C1 segment of cervical spinal cord (tissue), 14 donors: ENCODE results near the gene KIF6.

Experiments
- DNase-seq, 14 donors: peaks; one replicate each; lab custom pipeline; 2025; lab: John Stamatoyannopoulos, UW

Gene KIF6

DNA sequence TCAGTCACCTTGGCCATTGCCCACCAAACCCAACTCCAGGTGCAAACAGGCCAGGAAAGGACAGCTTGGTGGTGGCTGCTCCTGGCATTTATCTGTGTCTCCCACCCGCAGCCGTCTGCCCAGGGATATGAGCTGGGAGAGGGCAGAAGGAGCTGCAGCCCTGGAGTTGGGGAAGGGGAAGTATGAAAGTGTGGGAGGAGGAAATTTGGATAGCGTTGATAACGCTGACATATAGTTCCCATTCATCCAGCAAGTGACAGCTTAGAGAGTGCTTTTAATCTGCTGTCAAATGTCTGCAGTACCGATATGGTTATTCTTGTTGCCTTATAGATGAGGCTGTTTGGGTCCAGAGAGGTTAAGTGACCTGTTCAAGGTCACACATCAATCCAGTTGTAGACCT, 403.4 kb downstream of the KIF6 start:
- no peak for DNase-seq

DNA sequence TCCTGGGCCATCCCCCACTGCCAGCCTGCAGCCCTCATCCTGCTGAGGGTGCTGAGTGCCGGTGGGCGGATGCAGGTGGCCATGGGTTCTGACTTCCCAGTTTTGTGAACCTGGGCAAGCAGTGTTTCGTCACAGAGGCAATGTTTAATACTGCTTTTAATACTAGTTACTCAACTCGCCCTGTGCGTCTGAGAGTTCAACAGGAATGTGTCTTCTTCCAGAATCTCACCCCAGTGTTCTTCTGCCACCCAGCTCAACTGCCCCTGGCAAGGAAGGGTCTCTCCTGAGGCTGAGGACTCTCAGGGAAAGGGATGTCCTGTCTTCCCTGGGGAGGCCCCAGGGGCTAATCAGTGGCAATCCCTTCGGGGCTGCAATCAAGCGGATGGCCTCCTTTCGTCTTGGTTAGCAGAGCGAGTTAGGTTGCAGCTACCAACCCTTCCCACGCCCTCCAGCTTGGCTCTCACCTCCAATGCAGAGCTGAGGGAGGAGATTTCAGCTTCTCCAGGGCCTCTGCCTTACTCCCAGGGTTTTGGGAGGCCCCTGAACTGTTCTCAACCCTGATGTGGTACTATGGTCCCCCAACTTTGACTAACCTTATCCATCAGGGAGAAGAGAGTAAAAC, 404.7 kb downstream of the KIF6 start:
- no peak for DNase-seq

DNA sequence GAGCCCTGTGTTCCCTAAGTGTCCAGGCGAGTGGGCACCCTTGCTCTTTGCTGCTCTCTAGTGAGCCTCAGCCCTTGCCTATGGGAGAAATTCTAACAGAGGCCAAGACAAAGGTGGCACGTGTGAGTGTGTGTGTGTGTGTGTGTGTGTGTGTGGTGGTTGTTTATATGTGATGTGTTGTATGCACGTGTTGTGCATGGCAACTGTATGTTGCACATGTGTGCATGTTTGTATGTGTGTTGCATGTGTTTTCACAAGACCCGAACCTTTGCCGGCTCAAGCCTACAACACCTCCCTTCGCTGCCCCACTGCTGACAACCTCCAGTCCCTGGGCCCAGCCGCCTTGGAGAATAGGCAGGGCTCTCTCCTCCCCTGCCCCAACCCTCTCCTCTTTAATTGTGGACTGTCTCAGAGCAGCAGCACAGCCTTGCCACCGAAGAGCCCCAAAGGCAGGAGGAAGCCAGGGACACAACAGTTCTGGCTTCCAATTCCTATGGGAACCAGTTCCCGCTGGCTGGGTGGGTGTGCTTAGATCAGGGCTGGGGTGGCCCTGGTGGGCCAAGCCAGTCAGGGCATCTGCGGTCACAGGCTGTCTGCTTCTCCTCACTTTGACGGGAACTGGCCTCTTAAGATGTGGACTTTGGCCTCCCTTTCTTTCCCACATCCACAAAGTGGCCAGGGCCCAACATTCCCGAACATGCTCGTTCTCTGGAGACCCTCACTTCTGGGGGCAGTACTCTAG, 405.4 kb downstream of the KIF6 start:
- no peak for DNase-seq

DNA sequence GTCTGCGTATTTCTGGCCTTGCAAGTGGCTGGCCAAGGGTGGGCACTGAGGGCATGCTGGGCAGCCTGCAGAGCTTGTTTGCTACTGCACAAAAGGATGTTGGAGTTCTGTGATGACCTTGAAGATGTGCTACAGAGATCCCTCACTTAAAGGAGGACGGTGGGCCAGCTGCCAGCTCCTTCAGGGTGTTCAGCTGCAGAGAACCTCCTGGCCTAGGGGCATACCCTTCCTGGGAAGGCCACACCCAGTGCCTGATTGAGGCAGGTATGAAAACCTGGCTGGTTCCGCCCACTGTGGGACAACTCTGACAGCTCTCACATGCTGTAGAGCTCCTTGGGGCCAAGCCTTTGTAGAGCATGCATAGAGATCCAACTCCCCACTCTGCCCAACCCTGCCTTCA, 408.0 kb downstream of the KIF6 start:
- DNase-seq = no peak

DNA sequence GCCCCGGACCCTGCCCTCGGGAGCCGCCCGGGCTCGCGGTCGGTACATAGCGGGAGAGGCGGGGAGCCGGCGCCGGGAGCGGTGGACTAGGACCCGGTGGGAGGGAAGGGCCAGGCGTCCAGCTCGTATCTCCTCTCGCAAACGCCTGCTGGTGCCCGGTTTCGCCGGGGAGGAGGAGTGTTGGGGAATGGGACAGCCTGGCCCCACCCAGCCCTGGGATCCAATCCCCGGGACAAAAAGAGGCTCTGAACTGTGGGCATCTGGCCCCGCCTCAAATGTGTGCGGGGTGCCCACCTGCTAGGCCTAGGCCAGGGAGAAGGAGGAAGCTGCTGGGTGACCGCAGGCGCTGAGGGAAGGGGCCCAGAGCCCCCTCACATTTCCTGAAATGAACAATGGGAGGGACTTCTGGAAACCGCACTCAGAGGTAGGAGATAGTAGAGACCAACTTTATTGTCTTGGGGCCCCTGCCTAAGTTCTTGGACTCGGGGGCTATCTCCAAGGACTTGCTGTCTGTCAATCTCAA, 410.9 kb downstream of the KIF6 start, which contains the start of gene KCNK17:
Gene KCNK17, minus strand, starts transcription at position 147 of the 523 bp plus-strand sequence. Its CDS starts 99 bp downstream, at position 48.
- no peak for DNase-seq

DNA sequence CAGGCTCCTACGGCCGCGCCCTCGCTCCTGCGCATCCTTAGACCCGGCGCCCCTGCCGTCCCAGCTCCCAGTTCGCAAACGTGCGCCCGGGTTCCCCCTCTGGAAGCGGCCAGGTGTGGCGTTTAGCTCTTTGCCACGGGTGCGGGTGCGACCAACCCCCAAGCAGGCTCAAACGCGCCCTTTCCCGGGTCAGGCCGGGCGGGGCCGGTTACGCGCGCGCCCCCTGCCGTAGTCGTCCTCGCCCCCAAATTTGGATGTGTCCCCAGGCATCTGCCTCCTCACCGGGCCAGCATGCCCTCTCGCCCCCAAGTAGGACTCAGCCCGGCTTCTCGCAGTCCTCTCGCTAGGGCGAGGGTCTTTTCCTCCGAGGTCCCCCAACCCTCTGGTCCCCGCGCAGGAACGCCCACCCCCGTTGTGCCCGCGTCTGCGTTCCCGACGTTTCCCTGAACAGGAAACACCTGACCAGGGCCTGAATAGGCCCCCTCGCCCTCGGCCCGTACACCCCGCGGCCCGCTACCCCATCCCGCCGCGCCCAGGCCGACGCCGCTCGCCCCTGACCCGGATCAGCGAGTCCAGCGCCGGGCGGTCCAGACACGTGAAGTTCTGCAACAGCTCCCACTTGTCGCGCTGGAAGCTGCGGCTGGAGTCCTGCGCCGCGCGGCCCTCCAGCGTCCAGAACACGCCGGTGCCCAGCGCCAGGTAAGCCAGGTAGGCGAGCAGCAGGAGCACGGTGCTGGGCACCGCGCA, 411.5 kb downstream of the KIF6 start:
- no peak for DNase-seq

DNA sequence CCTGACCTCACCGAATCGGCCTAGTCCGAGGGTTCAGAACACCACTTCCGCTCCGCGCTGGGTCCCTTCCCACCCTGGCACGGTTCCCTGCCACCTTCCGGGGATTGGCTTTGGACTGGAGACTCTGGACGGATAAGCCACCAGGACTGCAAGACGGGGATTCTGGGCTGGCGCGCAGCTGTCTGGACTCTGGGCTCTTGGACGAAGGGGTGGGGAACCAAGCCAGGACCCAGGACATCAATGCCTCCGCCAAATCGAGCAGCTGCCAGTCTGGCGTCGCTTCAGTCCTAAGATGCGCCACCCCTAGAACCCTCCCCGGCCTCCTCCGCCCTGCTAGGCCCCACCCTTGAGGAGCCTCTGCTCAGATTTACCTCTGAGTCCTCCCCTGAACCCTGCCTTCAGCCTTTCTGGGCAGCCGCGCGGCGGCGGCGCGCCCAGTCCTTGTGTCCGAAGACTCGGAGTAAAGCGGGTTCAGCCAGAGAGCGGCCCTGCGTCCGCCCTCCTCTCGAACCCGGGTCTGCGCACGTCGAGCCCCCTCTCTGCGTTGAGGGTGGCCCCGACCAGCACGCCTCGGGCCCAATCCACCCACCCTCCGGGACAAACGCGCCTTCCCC, 412.2 kb downstream of the KIF6 start:
- DNase-seq = no peak

DNA sequence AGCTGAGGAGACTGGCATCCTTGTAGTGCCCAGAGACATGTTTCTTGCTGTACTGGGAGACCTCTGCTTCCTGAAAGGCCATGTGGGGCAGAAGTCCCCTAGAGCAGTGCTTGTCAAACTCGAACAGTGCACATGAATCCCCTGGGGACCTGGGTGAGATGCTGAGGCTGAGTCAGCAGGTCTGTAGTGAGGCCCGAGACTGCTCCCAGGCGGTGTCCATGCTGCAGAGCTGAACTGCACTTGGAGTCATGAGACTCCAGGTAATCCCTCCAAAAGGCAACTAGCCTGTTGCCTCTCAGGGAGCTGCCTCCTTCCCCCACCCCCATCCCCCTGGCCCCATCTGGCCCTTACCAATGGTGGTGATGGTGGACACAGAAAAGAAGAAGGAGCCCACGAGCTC, 414.7 kb downstream of the KIF6 start:
- DNase-seq = no peak

DNA sequence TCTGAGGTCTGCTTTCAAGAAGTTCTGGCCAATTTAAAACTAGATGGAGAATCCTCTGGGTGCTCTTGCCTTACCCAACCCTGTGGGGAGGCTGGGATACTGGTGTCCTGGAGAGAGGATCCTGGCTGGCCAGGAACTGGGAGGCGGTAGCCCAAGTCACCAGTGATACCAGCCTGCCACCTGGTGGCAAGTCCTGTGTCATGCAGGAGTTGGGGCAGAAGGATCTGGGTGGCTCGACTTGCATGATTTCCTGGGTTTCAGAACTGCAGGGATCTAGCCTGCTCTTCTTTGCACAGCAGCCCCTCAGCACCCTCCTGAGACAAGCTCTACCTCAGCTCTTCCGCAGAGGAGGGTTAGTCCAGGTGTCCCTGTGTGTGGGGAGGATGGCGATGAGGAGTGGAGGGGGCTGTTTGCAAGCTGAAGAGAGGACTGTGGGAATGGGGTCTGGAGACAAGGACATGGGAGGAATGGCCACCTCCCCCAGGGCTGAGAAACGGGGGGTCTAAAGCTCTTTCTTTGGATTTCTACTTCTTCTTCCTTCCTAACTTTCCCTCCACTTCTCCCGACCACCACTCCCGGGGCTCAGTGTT, 415.2 kb downstream of the KIF6 start:
- DNase-seq = peak in 11 of 14 donors; percentile 10 to 62 (median 32)

DNA sequence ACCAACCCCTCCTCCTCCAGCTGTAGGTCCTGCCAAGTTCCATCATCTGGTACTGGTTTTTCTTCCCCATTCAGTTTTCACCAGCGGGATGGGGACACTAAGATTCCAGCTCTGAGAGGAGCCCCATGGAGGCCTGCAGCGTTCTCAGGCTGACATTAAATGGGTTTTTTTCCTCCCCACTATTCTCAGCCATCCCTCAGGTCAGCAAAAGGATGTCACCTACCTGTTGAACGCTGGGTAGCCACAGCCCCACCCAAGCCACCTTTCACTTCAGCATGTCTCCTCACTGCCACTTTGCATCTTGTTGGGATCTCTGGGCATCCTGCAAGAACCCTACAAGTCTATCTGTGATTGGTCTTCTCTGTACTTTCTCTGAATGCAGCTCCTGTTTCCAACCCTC, 417.7 kb downstream of the KIF6 start:
- DNase-seq = no peak

DNA sequence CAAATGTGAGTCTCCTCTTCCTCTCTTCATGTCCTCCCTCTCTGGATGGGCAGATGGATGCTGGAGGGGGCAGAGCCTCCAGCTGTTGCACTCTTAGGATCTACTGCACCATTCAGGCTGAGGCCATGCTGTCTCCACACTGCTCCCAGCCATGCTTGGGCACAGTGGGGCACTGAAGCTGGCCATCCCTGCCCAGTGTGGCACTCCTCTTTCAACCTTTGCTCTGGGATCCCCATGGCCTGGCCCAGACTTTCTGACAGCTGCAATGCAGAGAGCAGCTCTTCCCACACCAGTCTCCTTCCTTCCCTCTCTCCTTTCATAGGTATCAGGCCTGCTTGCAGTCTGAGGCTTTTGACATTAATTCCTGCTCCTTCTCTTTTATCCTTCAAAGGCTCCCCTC, 420.3 kb downstream of the KIF6 start:
- no peak for DNase-seq

DNA sequence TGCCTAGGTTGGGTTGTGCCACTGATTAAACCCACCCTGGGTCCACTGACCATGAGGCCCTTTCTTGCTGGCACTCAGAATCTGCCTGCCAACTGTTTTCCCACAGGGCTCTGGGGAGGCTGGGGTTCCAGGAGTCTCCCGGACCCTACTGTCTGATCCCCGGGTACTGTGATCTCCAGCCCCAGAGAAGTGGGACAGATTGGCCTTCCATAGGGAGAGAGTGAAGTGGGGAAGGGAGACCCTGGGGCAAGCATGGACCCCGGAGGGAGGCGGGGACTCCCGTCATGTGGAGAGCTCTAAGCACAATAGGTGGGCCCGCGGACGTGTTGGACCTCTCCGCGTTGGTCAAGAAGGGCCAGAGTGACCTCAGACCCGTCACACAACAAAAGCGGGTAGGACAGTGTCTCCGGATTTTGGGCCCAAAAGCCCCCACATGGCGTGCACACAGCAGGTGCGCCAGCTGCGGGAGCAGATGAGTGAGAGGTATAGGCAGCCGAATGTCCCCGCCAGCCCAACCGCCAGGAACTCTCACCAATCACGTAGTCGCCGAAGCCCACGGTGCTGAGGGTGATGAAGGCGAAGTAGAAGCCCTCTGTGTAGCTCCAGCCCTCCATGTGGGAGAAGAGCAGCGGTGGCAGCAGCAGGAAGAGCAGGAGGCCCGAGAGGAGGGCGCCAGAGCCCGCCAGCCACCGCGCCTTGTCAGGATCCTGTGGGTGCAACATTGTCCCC, 421.6 kb downstream of the KIF6 start:
- no peak for DNase-seq

DNA sequence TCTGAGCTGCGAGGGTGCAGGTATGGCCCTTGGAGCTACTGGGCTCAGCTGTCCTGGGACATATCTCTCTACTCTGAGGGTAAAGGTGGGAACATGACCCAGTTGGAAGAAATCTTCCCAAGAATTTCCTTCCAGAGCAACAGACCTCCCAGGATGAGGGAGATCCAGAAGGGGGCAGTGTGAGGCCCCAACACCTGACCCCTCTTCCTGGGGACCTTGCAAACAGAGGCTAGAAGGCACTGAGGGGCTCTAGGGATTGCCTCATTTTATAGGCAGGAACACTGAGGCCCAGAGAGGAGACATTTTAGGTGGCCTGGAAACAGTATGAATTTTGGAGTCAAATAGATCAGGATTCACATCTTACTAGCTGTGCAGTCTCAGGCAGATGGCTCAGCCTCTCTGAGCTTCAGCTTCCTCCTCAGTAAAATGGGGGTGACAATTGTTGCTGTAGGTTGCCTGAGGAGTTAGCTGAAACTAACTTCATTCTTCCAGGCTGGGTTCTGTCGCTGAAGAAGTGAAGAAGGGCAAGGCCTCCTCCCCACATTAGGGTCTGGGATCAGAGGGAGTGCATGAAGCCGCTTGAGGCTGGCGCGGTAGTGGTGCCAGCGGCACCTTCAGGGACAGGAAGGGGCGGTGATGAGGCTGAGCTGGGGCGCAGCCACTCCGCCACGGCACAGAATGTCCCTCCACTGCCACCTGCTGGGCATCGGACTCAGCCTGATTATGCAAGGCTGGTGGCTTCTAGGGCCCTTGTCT, 422.4 kb downstream of the KIF6 start:
- peak in 10 of 14 donors; percentile 2 to 72 (median 36) for DNase-seq

DNA sequence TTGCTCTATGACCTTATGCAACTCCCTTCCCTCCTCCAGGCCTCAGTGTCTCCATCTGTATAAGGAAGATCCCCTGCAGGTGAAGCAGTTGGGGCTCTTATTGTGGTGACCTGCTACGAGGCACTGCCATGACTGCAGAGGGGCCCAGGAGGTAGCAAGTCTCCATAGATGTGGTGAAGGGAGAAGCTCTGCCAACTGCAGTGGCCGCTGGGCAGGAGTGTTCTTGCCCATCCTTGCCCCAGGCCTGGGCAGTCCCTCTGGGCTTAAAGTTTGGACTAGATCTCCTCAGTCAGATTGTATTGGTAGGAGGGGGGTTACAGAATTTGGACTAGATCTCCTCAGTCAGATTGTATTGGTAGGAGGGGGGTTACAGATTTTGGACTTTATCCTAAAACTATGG, 423.2 kb downstream of the KIF6 start:
- DNase-seq = no peak

DNA sequence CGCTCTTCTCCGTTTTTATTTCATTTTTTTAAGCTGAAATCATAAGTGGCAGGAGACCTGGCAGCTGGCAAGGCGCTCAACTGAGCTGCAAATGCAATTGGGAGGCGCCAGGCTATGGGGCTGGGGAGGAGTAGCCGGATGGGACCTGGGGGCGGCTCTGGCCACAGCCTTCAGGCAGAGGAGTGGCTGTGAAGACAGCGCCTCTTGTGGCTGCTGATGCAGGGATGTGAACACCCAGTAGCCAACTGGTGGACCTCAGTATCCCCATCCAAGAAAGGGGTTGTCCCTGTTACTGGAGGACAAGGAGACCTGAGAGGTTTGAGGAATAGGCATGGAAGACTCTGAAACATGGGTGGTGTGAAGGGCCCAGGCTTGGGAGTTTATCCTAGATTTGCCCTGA, 423.6 kb downstream of the KIF6 start:
- no peak for DNase-seq

DNA sequence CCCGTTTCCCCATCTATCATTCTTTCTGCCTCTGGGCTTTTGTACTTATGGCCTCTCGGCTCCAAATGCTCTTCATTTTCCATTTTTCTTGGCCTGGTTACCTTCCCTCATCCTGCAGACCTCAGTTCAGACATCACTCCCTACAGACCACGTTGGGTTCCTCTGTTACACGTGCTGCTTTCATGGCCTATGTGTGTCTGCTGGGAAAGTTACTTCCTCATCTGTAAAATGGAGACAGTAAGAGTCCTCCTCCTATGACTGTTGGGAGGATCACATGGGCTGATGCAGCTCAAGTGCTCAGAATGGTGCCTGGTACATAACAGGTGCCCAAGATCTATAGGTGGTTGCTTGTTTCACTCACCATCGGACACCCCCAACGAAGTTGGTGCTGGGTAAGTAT, 424.5 kb downstream of the KIF6 start:
- peak in 3 of 14 donors; percentile 1 to 27 (median 9) for DNase-seq

DNA sequence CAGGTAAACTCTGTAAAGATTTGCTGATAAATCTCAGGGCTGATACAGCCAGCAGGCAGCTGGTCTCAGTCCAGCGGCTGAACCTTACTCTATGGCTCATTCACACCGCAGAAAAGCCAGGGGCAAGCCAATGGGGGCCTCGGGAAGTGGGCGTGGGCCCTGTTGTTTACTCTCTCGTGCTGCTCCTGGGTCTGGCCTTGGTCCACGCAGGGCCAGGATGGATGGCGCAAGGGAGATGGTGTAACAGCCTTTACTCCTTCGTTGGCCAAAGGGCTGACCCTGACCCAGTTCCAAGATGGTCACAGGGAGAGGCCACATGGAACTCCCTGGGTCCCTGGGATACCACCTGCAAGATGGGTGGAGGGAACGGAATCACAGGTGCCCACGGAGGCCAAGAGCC, 427.1 kb downstream of the KIF6 start:
- DNase-seq = no peak

DNA sequence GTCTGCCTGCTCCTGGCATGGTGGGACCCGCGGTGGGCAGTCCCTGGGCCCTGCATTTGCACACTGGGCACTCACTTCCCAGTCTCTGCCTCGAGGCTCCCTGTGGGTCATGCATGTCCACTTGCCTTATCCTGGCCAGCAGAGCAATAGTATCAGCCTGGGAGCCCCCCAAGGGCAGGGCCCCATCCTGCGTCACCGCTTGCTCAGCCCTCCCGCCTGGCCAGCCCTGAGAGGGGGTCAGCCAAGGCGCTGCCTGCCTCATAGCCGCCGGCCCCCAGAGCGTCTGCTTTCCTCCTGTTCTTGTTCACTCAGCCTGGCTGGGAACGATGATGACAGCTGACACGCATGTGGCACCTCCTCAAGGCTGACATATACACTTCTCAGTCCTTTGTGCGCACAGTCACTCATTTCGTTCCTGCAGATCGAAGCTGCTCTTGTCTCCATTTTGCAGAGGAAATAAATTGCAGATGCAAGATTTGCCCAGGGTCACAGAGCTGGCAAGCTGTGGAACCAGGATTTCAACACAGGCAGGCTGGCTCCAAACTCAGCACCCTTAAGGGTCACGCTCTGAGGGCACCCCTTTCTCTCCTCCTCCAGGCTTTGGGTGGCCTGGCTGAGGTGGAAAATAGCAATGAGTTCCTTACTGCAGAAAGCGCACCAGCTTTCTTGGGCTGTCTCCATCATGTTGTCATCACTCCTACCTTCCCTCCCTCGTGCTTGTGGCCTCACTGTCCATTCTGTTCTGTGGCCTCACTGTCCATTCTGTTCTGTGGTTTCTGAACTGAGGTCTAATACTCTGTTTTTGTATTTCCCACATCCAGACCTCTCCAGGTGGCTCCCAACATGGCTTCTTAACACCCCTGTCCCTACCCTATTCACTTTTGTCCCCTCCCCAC, 428.2 kb downstream of the KIF6 start:
- DNase-seq = peak in 2 of 14 donors; percentile 2 to 53

DNA sequence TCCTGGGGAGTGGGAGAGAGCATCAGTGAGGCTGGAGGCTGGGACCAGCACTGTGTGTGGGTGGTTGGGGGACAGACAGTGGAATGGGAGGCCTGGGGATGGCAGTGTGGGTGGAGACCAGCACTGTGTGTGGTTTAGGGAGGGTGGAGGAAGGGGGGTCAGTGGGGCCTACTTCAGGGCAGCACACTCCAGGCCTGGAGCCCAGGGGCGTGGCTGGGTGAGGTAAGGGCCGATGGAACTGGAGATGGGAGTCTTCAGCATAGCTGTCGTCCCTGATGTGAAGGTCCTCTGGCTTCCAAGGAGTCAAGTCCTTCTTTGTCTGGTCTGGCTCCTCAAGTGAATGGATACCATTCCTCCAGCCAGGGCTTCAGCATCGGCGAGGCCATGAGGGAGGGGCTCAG, 429.6 kb downstream of the KIF6 start:
- DNase-seq = no peak
